ENCODE measurements around the gene MINDY1. TPM values are rescaled to one million over a fixed set of nuclear protein-coding genes. Genes with fewer than 3 reads are reported as not detected.

The MINDY1 gene
- total and polyA plus RNA-seq, 3 donors from 2014 or later = 49.8 to 69.8 (median 56.9) TPM

DNA sequence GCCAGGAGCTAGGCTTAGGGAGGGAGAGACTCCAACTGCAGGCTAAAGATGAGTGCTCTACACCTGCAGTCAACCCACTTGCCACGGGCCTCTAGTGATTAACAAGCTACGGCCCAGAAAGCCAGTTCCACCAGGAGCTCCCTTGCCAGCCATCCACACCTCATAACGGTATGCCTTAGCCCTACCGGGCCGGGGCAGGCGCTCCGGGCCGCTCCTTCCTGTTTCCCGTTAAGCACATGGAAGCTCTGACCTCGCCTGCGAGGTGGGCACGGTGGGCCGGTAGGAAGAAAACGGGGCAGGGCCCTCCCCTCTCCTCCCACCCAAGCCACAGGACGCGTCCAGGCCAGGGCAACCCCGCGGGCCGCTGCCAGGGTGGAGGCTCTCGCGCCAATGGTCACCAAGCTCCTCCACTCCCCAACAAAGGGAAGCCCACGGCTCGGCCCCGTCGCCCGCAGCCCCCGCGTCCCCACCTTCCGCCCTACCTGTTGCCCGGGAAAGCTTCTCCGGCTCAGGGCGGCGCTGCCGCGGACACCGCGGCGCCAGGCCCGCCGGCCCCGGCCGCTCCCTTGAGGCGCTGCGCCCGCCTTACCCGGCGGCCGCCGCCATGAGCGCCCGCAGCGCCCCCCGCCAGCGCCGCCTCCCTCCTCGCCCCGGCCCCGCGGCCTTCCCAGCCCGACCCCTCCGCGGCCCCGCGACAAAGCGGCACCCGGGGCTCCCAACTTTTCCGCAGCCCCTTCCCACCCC lies 32.7 kb downstream of the MINDY1 start:
- peak overlapping the region; percentile 93 to 96 for H3K27ac ChIP-seq
- H3K4me3 ChIP-seq = peak overlapping the region; percentile 78 to 83
- WGBS, 2 donors = 1% methylated on average over 35 of the region's 67 CpGs; no CpG with 5 or more reads in 1 of the 2 donors
- H3K9me3 ChIP-seq = no peaks in the 10 kb centered on the region
- intact Hi-C loops (cut with DNase I; ENCODE audit: low total_unique reads) = no loop called here
- no peak for TF ChIP-seq POLR2A (IDR thresholded peaks at IDR 0.05)
- TF ChIP-seq, protein P1, sequence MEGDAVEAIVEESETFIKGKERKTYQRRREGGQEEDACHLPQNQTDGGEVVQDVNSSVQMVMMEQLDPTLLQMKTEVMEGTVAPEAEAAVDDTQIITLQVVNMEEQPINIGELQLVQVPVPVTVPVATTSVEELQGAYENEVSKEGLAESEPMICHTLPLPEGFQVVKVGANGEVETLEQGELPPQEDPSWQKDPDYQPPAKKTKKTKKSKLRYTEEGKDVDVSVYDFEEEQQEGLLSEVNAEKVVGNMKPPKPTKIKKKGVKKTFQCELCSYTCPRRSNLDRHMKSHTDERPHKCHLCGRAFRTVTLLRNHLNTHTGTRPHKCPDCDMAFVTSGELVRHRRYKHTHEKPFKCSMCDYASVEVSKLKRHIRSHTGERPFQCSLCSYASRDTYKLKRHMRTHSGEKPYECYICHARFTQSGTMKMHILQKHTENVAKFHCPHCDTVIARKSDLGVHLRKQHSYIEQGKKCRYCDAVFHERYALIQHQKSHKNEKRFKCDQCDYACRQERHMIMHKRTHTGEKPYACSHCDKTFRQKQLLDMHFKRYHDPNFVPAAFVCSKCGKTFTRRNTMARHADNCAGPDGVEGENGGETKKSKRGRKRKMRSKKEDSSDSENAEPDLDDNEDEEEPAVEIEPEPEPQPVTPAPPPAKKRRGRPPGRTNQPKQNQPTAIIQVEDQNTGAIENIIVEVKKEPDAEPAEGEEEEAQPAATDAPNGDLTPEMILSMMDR (IDR thresholded peaks at IDR 0.05) = no peak
- H3K36me3 ChIP-seq (ENCODE audit: low read depth, missing control alignments) = no peaks in the 10 kb centered on the region
- H3K4me1 ChIP-seq = peaks cover 38% of the 10 kb centered on the region
- peak; percentile 44 for DNase-seq
- no peaks in the 10 kb centered on the region for H3K27me3 ChIP-seq

DNA sequence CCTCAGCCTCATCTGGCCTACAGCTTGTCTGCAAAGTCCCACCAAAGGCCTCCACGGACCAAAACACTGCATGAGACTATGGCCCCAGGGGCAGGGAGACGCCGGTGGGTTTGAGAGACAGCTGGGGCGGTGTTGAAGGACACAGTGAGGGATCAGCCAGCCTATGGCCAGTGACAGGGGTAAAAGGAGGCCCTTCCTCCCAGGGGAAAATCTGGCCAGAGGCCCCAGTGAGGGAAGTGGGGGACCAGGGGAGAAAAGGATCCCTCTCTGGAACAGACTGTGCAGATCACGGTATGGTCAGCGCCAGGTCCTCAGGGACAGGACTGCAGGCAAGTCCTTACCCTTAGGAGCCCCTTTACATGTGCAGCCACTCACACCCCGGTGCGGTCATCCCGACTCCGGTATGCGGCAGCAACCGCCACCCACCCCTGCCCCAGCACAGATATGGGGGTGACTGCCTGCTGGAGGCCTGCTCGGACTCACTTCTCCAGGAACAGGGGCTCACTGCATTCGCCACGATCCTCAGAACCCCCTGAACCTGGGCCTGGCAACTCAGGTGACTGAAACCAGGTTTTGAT lies 33.4 kb downstream of the MINDY1 start:
- Histone ChIP-seq H3K27me3 (no peaks in the 10 kb centered on the region), H3K4me1 (peaks cover 34% of the 10 kb centered on the region), H3K27ac (peak overlapping the region; percentile 93 to 96), H3K9me3 (no peaks in the 10 kb centered on the region), H3K36me3 (ENCODE audit: low read depth, missing control alignments) (no peaks in the 10 kb centered on the region), H3K4me3 (peak overlapping the region; percentile 78 to 83)
- no peak for TF ChIP-seq POLR2A (IDR thresholded peaks at IDR 0.05)
- TF ChIP-seq, protein P1 (IDR thresholded peaks at IDR 0.05) = no peak
- peak; percentile 33 for DNase-seq
- intact Hi-C loops (cut with DNase I; ENCODE audit: low total_unique reads) = no loop called here
- 5% methylated on average over 12 to 15 of the region's 15 CpGs for WGBS, 2 donors

DNA sequence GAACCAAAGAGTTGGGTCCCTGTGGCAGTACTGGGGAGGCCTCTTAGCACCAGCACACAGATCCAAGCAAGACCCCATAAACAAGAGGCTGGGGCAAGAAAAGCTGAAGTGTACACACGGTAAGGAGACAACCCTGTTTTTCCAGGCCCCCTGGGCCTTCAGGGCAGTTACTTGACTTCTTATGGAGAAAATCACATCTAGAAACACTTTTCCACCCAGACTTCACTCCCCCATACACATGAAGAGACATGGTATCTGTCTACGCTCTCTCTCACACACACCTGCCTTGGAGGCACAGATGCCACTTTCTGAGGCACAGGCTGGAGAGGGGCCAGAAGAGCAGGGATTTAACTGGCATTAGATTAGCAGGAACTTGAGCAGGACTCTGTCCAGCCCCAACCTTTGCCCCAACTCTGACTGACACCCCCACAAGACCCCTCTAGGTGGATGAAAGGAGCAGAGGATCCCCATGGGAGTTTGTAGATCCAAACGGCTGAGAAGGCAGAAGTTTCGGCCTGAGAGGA lies 34.2 kb downstream of the MINDY1 start:
- DNase-seq = no peak
- 42 to 49% methylated on average over 4 of the region's 4 CpGs for WGBS, 2 donors
- Histone ChIP-seq H3K27me3 (no peaks in the 10 kb centered on the region), H3K9me3 (no peaks in the 10 kb centered on the region), H3K27ac (peak overlapping the region; percentile 21 to 93), H3K4me1 (peaks cover 34% of the 10 kb centered on the region), H3K4me3 (no peak overlapping the region), H3K36me3 (ENCODE audit: low read depth, missing control alignments) (no peaks in the 10 kb centered on the region)
- TF ChIP-seq, protein P1 (IDR thresholded peaks at IDR 0.05) = no peak
- TF ChIP-seq POLR2A (IDR thresholded peaks at IDR 0.05) = no peak
- intact Hi-C loops (cut with DNase I; ENCODE audit: low total_unique reads) = no loop called here

DNA sequence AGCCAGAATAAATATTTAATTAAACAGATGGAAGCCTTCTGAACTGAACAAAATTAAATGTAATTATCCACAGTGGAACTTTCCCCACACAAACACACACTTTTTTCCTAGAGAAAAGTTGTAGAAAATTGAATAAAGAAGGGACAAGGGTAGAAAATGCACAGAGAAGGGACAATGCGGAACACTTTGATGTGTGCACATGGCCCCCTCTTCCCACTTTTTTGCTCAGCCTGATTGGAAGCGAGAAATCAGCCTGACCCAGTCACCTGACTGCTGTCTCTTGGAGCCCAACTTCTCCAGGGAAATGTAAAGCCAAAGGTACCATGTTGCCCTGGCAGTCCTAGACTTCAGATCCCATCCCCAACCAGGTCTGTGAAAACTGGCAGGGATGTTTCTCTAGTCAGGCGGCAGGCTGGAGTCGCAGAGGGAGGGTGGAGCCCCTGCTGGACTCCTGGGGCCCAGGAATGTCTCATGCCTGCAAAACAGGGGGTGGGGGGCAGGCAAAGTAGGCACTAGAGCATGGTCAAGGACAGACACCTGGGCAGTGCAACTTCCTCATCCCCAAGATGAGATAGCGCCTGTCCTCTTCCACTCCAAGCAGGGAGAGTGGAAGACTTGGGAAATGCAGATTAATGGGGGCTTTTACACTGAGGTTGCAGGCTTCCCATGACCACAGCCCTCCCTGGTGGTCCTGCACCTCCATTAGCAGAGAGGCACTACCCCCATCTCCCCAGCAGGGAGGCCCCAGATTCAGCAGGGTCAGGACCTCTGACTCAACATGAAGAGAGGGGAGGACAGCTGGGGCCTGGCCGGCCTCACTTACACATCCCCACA lies 34.9 kb downstream of the MINDY1 start:
- no peaks in the 10 kb centered on the region for H3K27me3 ChIP-seq
- peak overlapping the region; percentile 32 to 93 for H3K27ac ChIP-seq
- TF ChIP-seq, protein P1 (IDR thresholded peaks at IDR 0.05) = no peak
- TF ChIP-seq POLR2A (IDR thresholded peaks at IDR 0.05) = no peak
- WGBS, 2 donors = 58 to 62% methylated on average over 5 to 6 of the region's 6 CpGs
- intact Hi-C loops (cut with DNase I; ENCODE audit: low total_unique reads) = no loop called here
- DNase-seq = no peak
- no peak overlapping the region for H3K4me3 ChIP-seq
- no peaks in the 10 kb centered on the region for H3K9me3 ChIP-seq
- no peaks in the 10 kb centered on the region for H3K36me3 ChIP-seq (ENCODE audit: low read depth, missing control alignments)
- peaks cover 34% of the 10 kb centered on the region for H3K4me1 ChIP-seq
